Mononuclear cell (primary cell): ENCODE results near the gene PTX3. TPM values are rescaled to one million over a fixed set of nuclear protein-coding genes. Genes with fewer than 3 reads are reported as not detected.

Source experiments
- H3K27me3 ChIP-seq: 2 replicates; pipeline ENCODE4 v1.6.0; 2011; ENCODE audit warnings: low read length, control low read depth; ENCODE audit not compliant: insufficient read depth
- H3K4me1 ChIP-seq: 2 replicates; pipeline ENCODE4 v1.5.1; 2011; ENCODE audit warnings: mild to moderate bottlenecking, low read length, control low read depth; ENCODE audit not compliant: insufficient read depth
- H3K4me3 ChIP-seq: 2 replicates; pipeline ENCODE4 v1.5.1; 2011; ENCODE audit warnings: mild to moderate bottlenecking, low read length, moderate library complexity
- H3K9me3 ChIP-seq: 2 replicates; pipeline ENCODE4 v1.5.1; 2011; ENCODE audit warnings: low read depth, mild to moderate bottlenecking, control low read depth, low read length
- total RNA-seq: library from RNA; depleted of rRNA; stranded (reverse); fragments of >200 nt; gene quantifications from one replicate; pipeline ENCODE4 v1.2.3, GENCODE V29; 2012

PTX3 gene
- total RNA-seq, 1 donor = 39.7 TPM

DNA sequence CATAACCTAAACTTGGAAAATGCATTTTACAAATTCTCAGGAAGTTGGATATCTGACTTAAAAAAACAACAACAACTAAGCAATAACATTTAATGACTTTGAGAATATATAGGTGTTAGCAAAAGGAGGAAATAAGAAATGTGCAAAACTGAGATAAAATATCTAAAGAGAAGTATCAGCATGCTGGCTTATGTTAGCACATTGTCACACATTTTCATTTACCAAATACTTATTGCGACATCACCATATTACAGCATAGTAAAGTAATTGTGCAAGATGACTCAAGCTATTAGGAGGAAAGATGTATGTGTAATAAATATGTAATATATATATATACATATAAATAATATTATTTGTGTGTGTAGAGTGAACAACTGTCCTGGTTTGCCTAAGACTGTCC, 9.2 kb downstream of the PTX3 start:
- Histone ChIP-seq H3K9me3 (no peaks in the 10 kb centered on the region), H3K4me3 (no peak overlapping the region), H3K4me1 (peaks cover 14% of the 10 kb centered on the region), H3K27me3 (no peaks in the 10 kb centered on the region)

DNA sequence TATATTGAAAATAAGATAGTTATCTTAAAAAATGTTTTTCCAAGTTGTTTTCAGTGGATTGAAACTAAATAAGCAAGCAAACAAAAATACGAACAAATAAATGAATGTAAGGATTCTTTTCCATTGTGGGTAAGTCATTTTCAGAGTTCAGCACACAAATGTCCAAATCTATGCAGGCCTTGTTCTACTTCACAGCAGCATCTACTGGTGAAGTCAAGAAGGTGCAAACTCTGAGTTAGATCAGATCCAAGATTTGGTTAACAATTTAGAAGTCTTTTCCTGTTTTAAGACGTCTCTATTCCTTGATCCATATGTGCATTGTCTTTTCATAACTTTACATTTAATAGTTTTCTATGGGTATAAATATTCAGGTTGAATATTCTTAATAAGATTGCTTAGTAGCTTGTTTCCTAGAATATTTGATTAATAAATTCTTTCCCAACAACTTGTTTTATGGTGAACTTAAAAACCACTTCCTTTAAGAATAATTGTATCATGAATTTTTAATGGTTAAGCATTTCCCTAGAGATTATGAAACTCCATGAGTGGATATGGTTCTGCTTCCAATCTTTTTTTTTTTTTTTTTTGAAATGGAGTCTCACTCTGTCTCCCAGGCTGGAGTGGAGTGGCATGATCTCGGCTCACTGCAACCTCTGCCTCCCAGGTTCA, 10.5 kb downstream of the PTX3 start:
- peaks cover 20% of the 10 kb centered on the region for H3K4me1 ChIP-seq

GRCh38 chr3:157452097-157452496, 15.4 kb downstream of the PTX3 start:
- Histone ChIP-seq H3K27me3 (no peaks in the 10 kb centered on the region), H3K4me3 (no peak overlapping the region), H3K4me1 (peaks cover 16% of the 10 kb centered on the region), H3K9me3 (no peaks in the 10 kb centered on the region)

More for the DNA sequence above, 10.5 kb downstream of the PTX3 start:
- Histone ChIP-seq H3K9me3 (no peaks in the 10 kb centered on the region), H3K27me3 (no peaks in the 10 kb centered on the region), H3K4me3 (no peak overlapping the region)

GRCh38 chr3:157453824-157454223, 17.2 kb downstream of the PTX3 start:
- H3K9me3 ChIP-seq = no peaks in the 10 kb centered on the region
- peaks cover 16% of the 10 kb centered on the region for H3K4me1 ChIP-seq
- no peaks in the 10 kb centered on the region for H3K27me3 ChIP-seq
- H3K4me3 ChIP-seq = no peak overlapping the region

GRCh38 chr3:157459706-157460105, 23.1 kb downstream of the PTX3 start:
- H3K27me3 ChIP-seq = no peaks in the 10 kb centered on the region
- no peaks in the 10 kb centered on the region for H3K9me3 ChIP-seq
- H3K4me1 ChIP-seq = no peaks in the 10 kb centered on the region
- H3K4me3 ChIP-seq = no peak overlapping the region

DNA sequence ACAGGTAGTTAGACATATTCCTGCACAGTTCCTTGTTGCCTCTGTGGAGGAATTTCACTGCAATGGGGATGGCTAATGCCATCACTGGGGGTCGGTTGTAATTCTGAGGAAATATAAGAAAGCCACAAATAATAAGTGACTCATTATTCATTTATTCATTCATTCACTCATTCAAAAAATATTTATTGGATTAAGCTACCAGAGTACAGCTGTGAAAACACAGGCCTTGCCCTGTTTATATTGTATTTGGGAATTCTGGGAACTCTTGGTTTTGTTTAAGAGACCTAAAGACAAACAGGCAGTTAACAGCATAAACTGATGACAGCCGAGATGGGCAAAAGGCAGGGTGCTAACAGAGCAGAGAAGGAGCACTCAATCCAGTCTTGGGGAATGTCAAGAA, 23.6 kb downstream of the PTX3 start:
- Histone ChIP-seq H3K4me3 (no peak overlapping the region), H3K27me3 (no peaks in the 10 kb centered on the region), H3K9me3 (no peaks in the 10 kb centered on the region), H3K4me1 (no peaks in the 10 kb centered on the region)

DNA sequence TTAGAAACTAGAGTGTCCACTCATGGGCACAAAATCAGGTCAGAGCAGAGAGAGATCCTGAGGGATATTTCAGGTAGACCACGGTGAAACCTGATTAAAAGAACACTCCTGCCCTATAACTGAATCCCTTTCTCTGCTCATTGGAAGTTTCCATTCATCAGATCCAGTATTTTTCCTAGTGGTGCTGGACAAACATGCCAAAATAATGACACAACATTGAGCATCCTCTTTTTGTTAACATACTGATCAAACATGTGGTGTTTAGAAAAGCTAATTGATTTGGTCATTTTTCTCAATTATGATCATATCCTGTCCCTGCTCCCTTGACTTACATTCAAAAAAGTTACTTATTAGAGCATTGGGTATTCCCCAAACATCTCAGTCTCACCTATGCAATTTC, 27.2 kb downstream of the PTX3 start:
- Histone ChIP-seq H3K4me1 (peaks cover 8% of the 10 kb centered on the region), H3K27me3 (no peaks in the 10 kb centered on the region), H3K4me3 (no peak overlapping the region), H3K9me3 (no peaks in the 10 kb centered on the region)

DNA sequence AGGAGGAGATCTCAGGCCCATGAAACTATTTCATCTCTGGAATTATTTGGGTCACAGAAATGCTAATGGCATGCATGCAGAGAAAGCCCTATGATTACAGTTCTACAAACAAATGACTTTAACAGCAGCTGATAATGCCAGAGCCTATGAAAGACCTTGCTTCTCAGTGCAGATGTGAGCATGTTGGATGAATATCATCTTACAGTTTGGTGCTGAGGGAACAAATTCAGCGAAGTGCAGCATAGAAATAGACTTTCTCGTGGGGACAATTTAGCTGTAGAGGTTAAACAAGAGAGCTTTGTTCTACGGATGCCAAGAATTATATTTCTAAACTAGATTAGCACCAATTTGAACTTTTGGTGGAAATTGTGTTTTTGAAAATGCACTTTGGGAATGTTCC, 27.7 kb downstream of the PTX3 start:
- Histone ChIP-seq H3K9me3 (no peaks in the 10 kb centered on the region), H3K27me3 (no peaks in the 10 kb centered on the region), H3K4me3 (no peak overlapping the region), H3K4me1 (peaks cover 11% of the 10 kb centered on the region)

- no peak overlapping the region for H3K4me3 ChIP-seq
- no peaks in the 10 kb centered on the region for H3K27me3 ChIP-seq
- H3K9me3 ChIP-seq = no peaks in the 10 kb centered on the region
- H3K4me1 ChIP-seq = peaks cover 21% of the 10 kb centered on the region
Measured at GRCh38 chr3:157465741-157466140, 29.1 kb downstream of the PTX3 start.

DNA sequence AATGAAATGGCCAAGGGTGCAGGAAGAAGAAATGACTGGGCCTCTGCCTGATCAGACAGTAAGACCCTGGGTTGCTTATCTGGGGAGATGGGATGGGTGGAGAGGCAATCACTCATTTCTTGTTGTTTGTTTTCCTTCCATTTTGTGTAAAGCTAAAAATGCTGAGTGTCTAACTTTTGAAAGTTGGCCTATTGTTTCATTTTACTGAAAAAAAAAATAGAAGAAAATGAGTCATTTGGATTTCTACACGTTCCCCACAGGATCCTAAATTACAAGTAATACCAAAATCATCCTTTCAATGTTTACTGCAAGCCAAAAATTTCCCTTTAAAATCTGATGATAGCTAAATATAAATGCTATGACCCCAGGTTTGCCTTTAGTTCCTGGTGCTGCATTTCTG, 30.6 kb downstream of the PTX3 start:
- H3K4me3 ChIP-seq = no peak overlapping the region
- H3K4me1 ChIP-seq = peaks cover 21% of the 10 kb centered on the region
- H3K9me3 ChIP-seq = no peaks in the 10 kb centered on the region
- H3K27me3 ChIP-seq = no peaks in the 10 kb centered on the region

DNA sequence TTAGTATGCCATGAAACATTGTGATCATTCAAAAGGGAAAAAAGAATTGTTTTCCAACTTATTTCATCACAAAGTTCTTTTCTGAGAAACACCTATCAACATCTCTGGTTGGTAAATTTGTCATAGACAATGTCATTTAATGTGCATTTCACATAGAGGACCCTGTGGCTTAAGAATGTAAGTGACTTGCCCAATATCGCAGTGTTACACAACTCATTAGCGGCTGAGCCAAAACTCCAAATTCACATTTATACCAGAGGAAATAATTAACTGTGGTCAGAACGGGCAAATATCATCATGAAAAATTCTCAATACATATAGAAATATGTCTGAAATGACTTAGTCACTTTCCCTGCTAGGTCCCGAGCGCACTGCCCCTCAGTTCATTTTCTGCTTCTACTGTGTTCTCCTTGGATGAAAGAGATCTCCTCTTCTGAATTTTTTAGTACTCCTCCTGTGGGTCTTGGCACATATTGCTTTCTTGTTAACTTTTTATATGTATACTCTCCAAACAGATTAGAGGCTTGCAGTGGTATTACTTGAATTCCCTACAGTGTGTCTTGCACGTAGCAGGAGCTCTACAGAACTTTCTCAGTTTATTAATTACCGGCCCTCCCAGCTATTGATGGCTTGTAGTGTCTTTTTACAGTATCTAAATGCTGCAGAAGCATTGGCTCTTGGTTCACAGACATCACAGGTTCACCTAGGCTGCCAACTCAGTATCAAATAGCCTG, 33.1 kb downstream of the PTX3 start:
- no peak overlapping the region for H3K4me3 ChIP-seq

GRCh38 chr3:157471064-157471463, 34.4 kb downstream of the PTX3 start:
- H3K9me3 ChIP-seq = no peaks in the 10 kb centered on the region
- H3K4me3 ChIP-seq = no peak overlapping the region

More for the DNA sequence above, 33.1 kb downstream of the PTX3 start:
- Histone ChIP-seq H3K27me3 (no peaks in the 10 kb centered on the region), H3K4me1 (peaks cover 21% of the 10 kb centered on the region), H3K9me3 (no peaks in the 10 kb centered on the region)

GRCh38 chr3:157472648-157473047, 36.0 kb downstream of the PTX3 start:
- Histone ChIP-seq H3K9me3 (no peaks in the 10 kb centered on the region), H3K27me3 (no peaks in the 10 kb centered on the region), H3K4me1 (peaks cover 13% of the 10 kb centered on the region), H3K4me3 (no peak overlapping the region)

More at GRCh38 chr3:157471064-157471463, 34.4 kb downstream of the PTX3 start:
- Histone ChIP-seq H3K27me3 (no peaks in the 10 kb centered on the region), H3K4me1 (peaks cover 21% of the 10 kb centered on the region)

GRCh38 chr3:157475921-157476414, 39.3 kb downstream of the PTX3 start:
- H3K4me3 ChIP-seq = no peak overlapping the region
- H3K27me3 ChIP-seq = no peaks in the 10 kb centered on the region
- no peaks in the 10 kb centered on the region for H3K4me1 ChIP-seq
- no peaks in the 10 kb centered on the region for H3K9me3 ChIP-seq

- H3K9me3 ChIP-seq = no peaks in the 10 kb centered on the region
- no peaks in the 10 kb centered on the region for H3K27me3 ChIP-seq
- no peak overlapping the region for H3K4me3 ChIP-seq
- H3K4me1 ChIP-seq = no peaks in the 10 kb centered on the region
Measured at GRCh38 chr3:157477441-157477840, 40.8 kb downstream of the PTX3 start.
